Neural cell (in vitro differentiated cells): ENCODE results near the gene LMNB1.

Experiments
- EP300 ChIP-seq: fragments of 450-650 bp; conservative IDR thresholded peaks from 2 replicates; pipeline ENCODE4 v1.6.1; 2014; ENCODE audit warnings: antibody characterized with exemption, mild to moderate bottlenecking, moderate library complexity; ENCODE audit not compliant: poor library complexity, severe bottlenecking
- EZH2 ChIP-seq: fragments of 200-600, 300-800 bp; shearing (Covaris generic), sonication (generic); IDR thresholded peaks from 2 replicates; pipeline ENCODE4 v1.6.1; 2014; ENCODE audit warnings: antibody characterized with exemption, low read length, borderline replicate concordance, mild to moderate bottlenecking; ENCODE audit not compliant: insufficient read depth, poor library complexity, severe bottlenecking
- MXI1 ChIP-seq: fragments of 450-650 bp; conservative IDR thresholded peaks from 2 replicates; pipeline ENCODE4 v1.6.1; 2014; ENCODE audit warnings: antibody characterized with exemption, mild to moderate bottlenecking; ENCODE audit not compliant: poor library complexity, severe bottlenecking
- POLR2AphosphoS5 ChIP-seq: IDR thresholded peaks from 2 replicates; pipeline ENCODE4 v1.6.1; 2012
- SMC3 ChIP-seq: fragments of 450-650 bp; conservative IDR thresholded peaks from 2 replicates; pipeline ENCODE4 v1.6.1; 2014; ENCODE audit warnings: antibody characterized with exemption, mild to moderate bottlenecking, moderate library complexity; ENCODE audit not compliant: poor library complexity
- TAF1 ChIP-seq: IDR thresholded peaks from 2 replicates; pipeline ENCODE4 v1.6.1; 2012; ENCODE audit warnings: low read depth
- TF ChIP-seq, protein P1 (sequence below): fragments of 450-650 bp; IDR thresholded peaks from 2 replicates; pipeline ENCODE4 v1.5.1; 2014; ENCODE audit warnings: antibody characterized with exemption, mild to moderate bottlenecking, moderate library complexity; ENCODE audit not compliant: poor library complexity, severe bottlenecking
- TF ChIP-seq, protein P2 (sequence below): IDR thresholded peaks from 2 replicates; pipeline ENCODE4 v1.6.1; 2012; ENCODE audit warnings: borderline replicate concordance

DNA sequence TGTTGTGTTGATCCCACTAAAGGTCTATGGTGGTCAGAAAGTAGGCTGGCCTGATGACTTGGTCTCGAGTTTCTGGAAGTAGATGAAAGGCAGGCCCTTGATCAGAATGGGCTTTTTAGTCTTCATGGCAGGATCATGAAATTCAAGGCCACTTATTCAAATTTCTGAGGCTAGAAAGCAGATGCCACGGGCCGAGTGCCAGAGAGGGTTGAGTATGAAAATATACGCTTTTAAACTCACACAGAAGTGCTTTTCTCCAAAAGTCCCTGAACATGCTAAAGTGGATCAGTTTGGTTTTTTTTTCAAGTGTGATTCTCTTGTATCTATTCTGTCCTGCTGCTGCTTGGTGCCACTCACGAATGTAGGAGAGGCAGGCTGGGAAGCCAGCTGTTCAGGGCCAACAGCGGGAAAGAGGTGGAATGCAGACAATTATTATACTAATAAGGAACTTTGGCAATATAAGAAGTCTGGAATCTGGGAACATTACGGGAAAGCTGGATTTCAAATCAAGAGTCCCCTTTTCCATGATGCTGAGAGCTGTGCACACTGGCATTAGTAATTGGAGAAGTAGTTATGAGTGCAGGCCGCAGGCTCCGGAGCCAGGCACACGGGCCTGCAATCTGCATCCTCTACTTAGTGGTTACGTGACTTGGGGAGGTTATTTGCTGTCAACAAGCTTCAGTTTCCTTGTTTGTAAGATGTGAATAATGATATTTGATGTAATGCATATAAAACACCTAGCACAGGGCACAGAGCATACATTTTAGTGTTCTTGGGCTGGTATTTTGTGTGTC lies 95.8 kb downstream of the LMNB1 start:
- TF ChIP-seq, protein P1, sequence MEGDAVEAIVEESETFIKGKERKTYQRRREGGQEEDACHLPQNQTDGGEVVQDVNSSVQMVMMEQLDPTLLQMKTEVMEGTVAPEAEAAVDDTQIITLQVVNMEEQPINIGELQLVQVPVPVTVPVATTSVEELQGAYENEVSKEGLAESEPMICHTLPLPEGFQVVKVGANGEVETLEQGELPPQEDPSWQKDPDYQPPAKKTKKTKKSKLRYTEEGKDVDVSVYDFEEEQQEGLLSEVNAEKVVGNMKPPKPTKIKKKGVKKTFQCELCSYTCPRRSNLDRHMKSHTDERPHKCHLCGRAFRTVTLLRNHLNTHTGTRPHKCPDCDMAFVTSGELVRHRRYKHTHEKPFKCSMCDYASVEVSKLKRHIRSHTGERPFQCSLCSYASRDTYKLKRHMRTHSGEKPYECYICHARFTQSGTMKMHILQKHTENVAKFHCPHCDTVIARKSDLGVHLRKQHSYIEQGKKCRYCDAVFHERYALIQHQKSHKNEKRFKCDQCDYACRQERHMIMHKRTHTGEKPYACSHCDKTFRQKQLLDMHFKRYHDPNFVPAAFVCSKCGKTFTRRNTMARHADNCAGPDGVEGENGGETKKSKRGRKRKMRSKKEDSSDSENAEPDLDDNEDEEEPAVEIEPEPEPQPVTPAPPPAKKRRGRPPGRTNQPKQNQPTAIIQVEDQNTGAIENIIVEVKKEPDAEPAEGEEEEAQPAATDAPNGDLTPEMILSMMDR, result no peak
- TF ChIP-seq POLR2AphosphoS5, result no peak
- TF ChIP-seq EP300, result no peak
- TF ChIP-seq EZH2, result no peak
- TF ChIP-seq SMC3, result no peak
- TF ChIP-seq MXI1, result no peak
- TF ChIP-seq TAF1, result no peak
- TF ChIP-seq, protein P2, sequence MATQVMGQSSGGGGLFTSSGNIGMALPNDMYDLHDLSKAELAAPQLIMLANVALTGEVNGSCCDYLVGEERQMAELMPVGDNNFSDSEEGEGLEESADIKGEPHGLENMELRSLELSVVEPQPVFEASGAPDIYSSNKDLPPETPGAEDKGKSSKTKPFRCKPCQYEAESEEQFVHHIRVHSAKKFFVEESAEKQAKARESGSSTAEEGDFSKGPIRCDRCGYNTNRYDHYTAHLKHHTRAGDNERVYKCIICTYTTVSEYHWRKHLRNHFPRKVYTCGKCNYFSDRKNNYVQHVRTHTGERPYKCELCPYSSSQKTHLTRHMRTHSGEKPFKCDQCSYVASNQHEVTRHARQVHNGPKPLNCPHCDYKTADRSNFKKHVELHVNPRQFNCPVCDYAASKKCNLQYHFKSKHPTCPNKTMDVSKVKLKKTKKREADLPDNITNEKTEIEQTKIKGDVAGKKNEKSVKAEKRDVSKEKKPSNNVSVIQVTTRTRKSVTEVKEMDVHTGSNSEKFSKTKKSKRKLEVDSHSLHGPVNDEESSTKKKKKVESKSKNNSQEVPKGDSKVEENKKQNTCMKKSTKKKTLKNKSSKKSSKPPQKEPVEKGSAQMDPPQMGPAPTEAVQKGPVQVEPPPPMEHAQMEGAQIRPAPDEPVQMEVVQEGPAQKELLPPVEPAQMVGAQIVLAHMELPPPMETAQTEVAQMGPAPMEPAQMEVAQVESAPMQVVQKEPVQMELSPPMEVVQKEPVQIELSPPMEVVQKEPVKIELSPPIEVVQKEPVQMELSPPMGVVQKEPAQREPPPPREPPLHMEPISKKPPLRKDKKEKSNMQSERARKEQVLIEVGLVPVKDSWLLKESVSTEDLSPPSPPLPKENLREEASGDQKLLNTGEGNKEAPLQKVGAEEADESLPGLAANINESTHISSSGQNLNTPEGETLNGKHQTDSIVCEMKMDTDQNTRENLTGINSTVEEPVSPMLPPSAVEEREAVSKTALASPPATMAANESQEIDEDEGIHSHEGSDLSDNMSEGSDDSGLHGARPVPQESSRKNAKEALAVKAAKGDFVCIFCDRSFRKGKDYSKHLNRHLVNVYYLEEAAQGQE, result no peak
